Endometrial microvascular endothelial cells (primary cell): ENCODE measurements around the gene RARB. TPM values are rescaled to one million over a fixed set of nuclear protein-coding genes. Genes with fewer than 3 reads are reported as not detected.

Experiments
- in situ Hi-C: cut with HindIII; loops from 2 replicates; pipeline ENCODE4 v1.10.0; 2017; ENCODE audit warnings: low sequenced_read_pairs, low pct_unique_long_range_greater_than_20kb; ENCODE audit errors: inconsistent ontology term
- total RNA-seq: library from RNA; depleted of rRNA; stranded (reverse); fragments of >200 nt; gene quantifications from one replicate; pipeline ENCODE4 v1.2.3, GENCODE V29; 2015; ENCODE audit errors: inconsistent ontology term

RARB gene
- total RNA-seq, 1 donor from 2014 or later, result 23.7 TPM

GRCh38 chr3:25594007-25594502 lies 166.0 kb downstream of the RARB start:
- in situ Hi-C loops, result loop anchor here (25.0 kb wide), 1 partner anchor 157 kb away; the partner anchor contains the start of gene RARB

DNA sequence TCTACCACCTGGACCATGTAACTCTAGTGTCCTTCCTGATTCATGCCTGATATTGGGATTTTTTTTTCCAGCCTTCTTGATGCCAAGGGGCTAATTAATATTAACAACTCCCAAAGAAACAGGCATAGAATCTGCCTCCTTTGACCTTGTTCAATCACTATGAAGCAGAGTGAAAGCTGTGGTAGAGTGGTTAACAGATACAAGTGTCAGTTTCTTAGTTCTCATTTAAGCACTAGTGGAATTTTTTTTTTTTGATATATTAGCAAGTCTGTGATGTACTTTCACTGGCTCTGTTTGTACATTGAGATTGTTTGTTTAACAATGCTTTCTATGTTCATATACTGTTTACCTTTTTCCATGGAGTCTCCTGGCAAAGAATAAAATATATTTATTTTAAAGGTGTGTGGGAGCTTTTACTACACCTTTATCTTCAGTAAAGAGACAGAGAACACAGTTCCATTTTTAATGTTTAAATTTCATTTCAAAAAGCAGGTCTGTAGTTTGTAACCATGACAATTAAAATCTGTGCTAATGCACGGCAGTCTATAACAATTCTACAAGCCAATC lies 169.6 kb downstream of the RARB start:
- in situ Hi-C loops, result loop anchor here (25.0 kb wide), 1 partner anchor 160 kb away; the partner anchor contains the start of gene RARB

GRCh38 chr3:25603703-25604102 lies 175.6 kb downstream of the RARB start:
- in situ Hi-C loops, result no loop called here

DNA sequence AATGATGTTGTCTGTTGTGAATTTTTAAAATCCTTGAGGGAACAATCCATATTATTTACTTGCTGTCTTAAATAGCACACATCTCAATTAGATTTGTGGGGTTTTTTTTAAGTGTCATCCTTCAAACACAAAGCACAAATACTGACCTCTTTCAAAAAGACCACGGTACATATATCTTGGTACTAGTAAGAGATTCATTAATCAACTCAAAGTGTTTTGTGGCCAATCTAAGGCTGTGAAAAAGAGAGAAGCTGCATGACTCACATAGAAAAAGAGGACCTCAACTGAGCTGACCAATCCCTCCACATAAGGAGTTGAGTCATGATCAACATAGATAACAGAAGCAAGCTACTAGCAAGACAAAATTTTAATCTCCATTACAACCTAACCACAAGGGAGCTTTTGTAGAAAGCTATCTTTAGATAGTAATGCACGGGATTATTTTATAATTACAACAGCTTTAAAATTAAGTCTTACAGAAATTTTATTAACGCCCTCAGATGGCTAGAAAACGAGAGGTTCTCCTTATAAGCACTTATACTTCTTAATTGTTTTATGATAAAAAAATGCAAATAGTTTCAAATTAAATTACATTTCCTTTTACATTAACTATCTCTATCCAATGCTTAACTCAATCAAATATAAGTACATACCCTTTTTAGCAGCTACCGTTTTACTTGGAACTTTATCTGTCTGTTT lies 176.2 kb downstream of the RARB start:
- in situ Hi-C loops, result no loop called here

GRCh38 chr3:25610167-25610566 lies 182.1 kb downstream of the RARB start:
- in situ Hi-C loops, result no loop called here

- in situ Hi-C loops, result no loop called here
Measured at GRCh38 chr3:25610779-25611178, 182.7 kb downstream of the RARB start.

DNA sequence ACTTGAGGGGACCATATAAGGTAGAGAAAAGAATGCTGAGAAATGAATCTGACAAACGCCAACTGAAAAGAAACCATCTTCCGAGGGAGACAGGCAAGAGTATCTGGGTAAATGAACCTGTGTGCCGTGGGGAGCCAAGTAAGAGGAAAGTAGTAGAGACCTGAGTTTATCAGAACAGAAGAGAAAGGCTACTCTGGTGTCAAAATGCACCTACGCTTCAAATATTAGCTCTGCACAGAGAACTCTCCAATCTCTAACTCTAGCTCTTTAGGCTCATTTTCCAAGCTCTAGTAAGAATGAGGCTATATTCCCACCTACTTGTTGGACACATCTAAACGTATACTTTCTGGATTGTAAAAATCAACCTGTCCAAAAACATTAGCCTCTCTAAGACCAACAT lies 183.1 kb downstream of the RARB start:
- in situ Hi-C loops, result no loop called here

DNA sequence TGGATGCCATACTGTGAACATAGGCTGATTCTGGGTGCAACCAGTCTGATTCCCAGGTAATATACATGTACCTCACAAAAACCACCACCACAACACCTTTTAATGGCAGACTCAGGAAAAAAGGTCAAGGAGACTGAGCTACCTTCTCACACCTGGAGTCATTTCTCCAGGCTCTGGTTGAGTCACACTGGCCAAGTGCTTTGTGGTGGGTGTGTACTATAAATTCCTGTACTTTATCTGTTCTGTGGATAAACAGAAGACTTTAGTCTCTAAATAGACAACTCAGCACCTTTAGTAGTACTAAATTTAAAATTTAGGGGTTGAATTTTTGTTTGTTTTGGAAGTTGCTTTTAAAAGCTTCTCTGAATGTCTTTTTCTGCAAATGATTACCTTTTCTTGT lies 190.0 kb downstream of the RARB start:
- in situ Hi-C loops, result no loop called here

DNA sequence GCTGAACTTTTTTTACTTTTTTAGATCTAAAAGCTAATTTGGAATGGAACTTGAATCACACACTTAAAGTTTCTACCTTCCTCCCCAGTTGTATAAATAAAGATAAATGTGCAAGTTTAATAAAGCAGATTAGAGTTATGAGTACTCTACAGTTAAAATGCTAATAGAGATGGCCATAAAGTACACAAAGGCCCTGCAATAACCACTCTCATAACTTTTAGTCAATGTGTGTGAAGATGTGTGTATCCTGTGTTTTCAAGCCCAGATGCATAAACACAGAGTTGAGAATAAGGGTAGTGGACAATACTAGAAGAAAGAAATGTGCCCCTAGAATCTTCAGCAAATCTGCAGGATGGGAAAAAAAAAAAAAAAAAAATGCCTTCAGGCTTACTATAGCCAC lies 191.3 kb downstream of the RARB start:
- in situ Hi-C loops, result no loop called here

GRCh38 chr3:25620493-25620892 lies 192.4 kb downstream of the RARB start:
- in situ Hi-C loops, result no loop called here

DNA sequence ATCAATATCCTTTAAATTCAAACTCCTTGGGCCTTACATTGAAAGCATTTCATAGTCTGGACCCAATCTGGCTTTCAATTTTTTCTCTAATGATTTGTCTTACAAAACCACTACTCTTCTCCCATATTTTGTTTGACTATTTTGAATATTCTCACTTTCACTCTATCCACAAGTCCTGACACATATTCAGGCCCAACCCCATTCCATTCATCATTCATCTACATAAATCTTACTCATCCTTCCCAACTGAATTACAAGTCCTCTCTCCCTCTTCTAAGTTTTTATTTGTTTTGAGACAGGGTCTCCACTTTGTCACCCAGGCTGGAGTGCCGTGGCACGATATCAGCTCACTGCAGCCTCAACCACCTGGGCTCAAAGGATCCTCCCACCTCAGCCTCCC lies 193.0 kb downstream of the RARB start:
- in situ Hi-C loops, result no loop called here

- in situ Hi-C loops, result no loop called here
Measured at GRCh38 chr3:25631989-25632388, 203.9 kb downstream of the RARB start.

DNA sequence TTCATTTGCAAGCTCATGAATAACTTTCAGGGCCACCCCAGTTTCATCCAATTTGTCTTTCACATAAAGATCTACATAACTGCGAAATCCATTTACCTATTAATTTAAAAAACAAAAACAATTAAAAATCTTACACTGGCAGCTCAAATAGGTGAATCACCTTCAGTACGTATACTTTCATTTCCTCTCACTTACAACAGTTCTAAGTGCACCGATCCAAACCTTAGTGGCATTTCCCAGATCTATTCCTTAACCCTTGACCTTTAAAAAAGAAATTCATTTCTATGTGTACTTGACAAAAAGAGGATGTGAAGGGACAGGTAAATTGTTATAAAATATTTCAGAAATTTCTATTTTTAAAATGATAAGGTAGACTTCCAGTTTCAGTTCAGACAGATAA lies 205.9 kb downstream of the RARB start:
- in situ Hi-C loops, result no loop called here

DNA sequence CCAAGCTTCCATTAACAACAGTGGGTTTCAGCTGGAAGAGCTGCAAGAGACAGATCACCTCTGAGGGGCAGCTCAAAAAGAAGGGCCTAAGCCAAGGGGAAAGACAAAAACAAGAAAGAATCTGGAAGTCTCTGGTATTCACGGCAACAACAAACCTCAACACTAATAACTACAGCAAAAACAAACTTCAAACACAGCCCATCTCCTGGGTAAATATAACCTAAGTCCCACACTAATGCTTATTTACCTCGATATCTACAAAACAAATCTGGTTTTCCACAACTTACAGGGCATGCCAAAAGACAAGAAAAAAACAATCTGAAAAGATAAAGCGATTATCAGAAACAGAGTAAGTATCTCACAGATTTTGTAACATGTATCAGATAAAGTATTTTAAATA lies 207.0 kb downstream of the RARB start:
- in situ Hi-C loops, result no loop called here

Other genes starting within 250 kb of the RARB start
- 70.4 TPM for gene TOP2B, start 236.6 kb downstream of the RARB start, total RNA-seq